Gastrocnemius medialis (tissue), 4 donors: Measurements from ENCODE around the gene ENAH. TPM values are rescaled to one million over a fixed set of nuclear protein-coding genes. Genes with fewer than 3 reads are reported as not detected.
A peak's percentile ranks its signal among the peaks of the same experiment; 100 is the strongest.

Source experiments
- ATAC-seq, 2 donors: fragments of 150-250 bp; one replicate each; pipeline ENCODE4 v1.9.1; 2016
- DNase-seq, 2 donors: peaks; one replicate each; pipeline ENCODE4 v3.0.0-alpha.2; 2019
- H3K27ac ChIP-seq, 4 donors: fragments of 200-600 bp; sonication (generic); 1 replicate in 1 of 4; 2 replicates in 3 of 4; pipeline ENCODE4 v1.5.1; 2016 to 2018; ENCODE audit warnings: mild to moderate bottlenecking in 2 of 4, moderate library complexity in 1 of 4
- H3K27me3 ChIP-seq, 3 donors: fragments of 200-600 bp; sonication (generic) in 2 of 3; 1 replicate in 1 of 3; 2 replicates in 2 of 3; pipeline versions ENCODE4 v1.5.1 to v1.6.0; 2016 to 2019; ENCODE audit warnings: mild to moderate bottlenecking in 1 of 3, moderate library complexity in 1 of 3
- H3K36me3 ChIP-seq, 2 donors: fragments of 200-600 bp; sonication (generic) in 1 of 2; one replicate each; pipeline ENCODE4 v1.5.1; 2017 to 2018
- H3K4me1 ChIP-seq, 2 donors: fragments of 200-600 bp; sonication (generic) in 1 of 2; one replicate each; pipeline ENCODE4 v1.5.1; 2016 to 2017; ENCODE audit warnings: mild to moderate bottlenecking in 2 of 2
- H3K4me3 ChIP-seq, 4 donors: fragments of 200-600 bp; sonication (generic) in 3 of 4; 1 replicate in 1 of 4; 2 replicates in 3 of 4; pipeline ENCODE4 v1.5.1; 2016 to 2019; ENCODE audit warnings: mild to moderate bottlenecking in 2 of 4
- H3K9me3 ChIP-seq, 3 donors: fragments of 200-600 bp; sonication (generic) in 2 of 3; 1 replicate in 1 of 3; 2 replicates in 2 of 3; pipeline ENCODE4 v1.5.1; 2016 to 2019
- CTCF ChIP-seq, 5 experiments: fragments of 450-650 bp in 3 of 5; fragments of 200-600 bp in 2 of 5; sonication (generic) in 2 of 5; IDR thresholded peaks in 4 of 5; conservative IDR thresholded peaks in 1 of 5; 1 replicate in 4 of 5; 2 replicates in 1 of 5; pipeline ENCODE4 v1.5.1; 2016 to 2019; ENCODE audit warnings: antibody characterized with exemption in 5 of 5, mild to moderate bottlenecking in 3 of 5, moderate library complexity in 3 of 5
- POLR2A ChIP-seq, 2 donors: fragments of 450-650 bp; IDR thresholded peaks; one replicate each; pipeline ENCODE4 v1.6.1; 2017; ENCODE audit warnings: antibody characterized with exemption in 2 of 2, mild to moderate bottlenecking in 2 of 2, moderate library complexity in 2 of 2
- in situ Hi-C, 4 donors: fragments of 200-750 bp; cut with MboI; loops; one replicate each; pipeline versions ENCODE4 v1.15.0 to v1.8.0; 2017; ENCODE audit warnings: low sequenced_read_pairs in 4 of 4
- intact Hi-C: fragments of 100-400 bp; cut with DNase I; formaldehyde crosslinking; loops from one replicate; pipeline ENCODE4 v1.15.1; 2023; ENCODE audit warnings: low total_unique reads
- total RNA-seq, 4 donors: library from RNA; depleted of rRNA; stranded (reverse); fragments of >200 nt; gene quantifications; one replicate each; pipeline versions ENCODE4 v1.1.0 to v1.2.3, GENCODE V29; 2016

The ENAH gene
- total RNA-seq, 4 donors from 2014 or later = 56.1 to 112 (median 62.2) TPM

- Histone ChIP-seq H3K36me3 (no peaks in the 10 kb centered on the region), H3K27me3 (no peaks in the 10 kb centered on the region), H3K9me3 (no peaks in the 10 kb centered on the region), H3K27ac (peak overlapping the region; percentile 74 to 79 (median 77)), H3K4me1 (peaks cover 47 to 53% of the 10 kb centered on the region in 2 donors), H3K4me3 (peak overlapping the region; percentile 1 to 34 (median 14))
- ATAC-seq (peak; percentile 78 to 90), DNase-seq (no peak)
- intact Hi-C loops = loop anchor here (2.0 kb wide), 1 partner anchor 97 kb away; no protein-coding TSS in a partner anchor
- in situ Hi-C loops = no loop called here
- TF ChIP-seq POLR2A (IDR thresholded peaks at IDR 0.05) (no peak), CTCF (IDR thresholded peaks at IDR 0.05 in 4 of 5, conservative IDR thresholded peaks at IDR 0.05 in 1 of 5) (no peak)
These were observed 49.2 kb downstream of the ENAH start for GRCh38 chr1:225603538-225604354.

- Histone ChIP-seq H3K27me3 (no peaks in the 10 kb centered on the region), H3K27ac (peak overlapping the region; percentile 74 to 79 (median 77)), H3K36me3 (no peaks in the 10 kb centered on the region), H3K9me3 (no peaks in the 10 kb centered on the region), H3K4me1 (peaks cover 42 to 55% of the 10 kb centered on the region in 2 donors), H3K4me3 (peak overlapping the region; percentile 1 to 34 (median 14))
- no peak for DNase-seq
- intact Hi-C loops = no loop called here
- TF ChIP-seq CTCF (IDR thresholded peaks at IDR 0.05 in 4 of 5, conservative IDR thresholded peaks at IDR 0.05 in 1 of 5) (no peak), POLR2A (IDR thresholded peaks at IDR 0.05) (no peak)
- in situ Hi-C loops = no loop called here
- ATAC-seq = peak in 1 of 2 donors; percentile 18
These were observed 50.2 kb downstream of the ENAH start for GRCh38 chr1:225602590-225603206.

- H3K4me1 ChIP-seq = peaks cover 37 to 53% of the 10 kb centered on the region in 2 donors
- TF ChIP-seq POLR2A (IDR thresholded peaks at IDR 0.05) = no peak
- TF ChIP-seq CTCF (IDR thresholded peaks at IDR 0.05 in 4 of 5, conservative IDR thresholded peaks at IDR 0.05 in 1 of 5) = no peak
- in situ Hi-C loops = no loop called here
These were observed 50.9 kb downstream of the ENAH start for GRCh38 chr1:225601902-225602589.

GRCh38 chr1:225598847-225599246 is 54.1 kb downstream of the ENAH start:
- Histone ChIP-seq H3K27me3 (no peaks in the 10 kb centered on the region), H3K4me3 (no peak overlapping the region), H3K9me3 (no peaks in the 10 kb centered on the region), H3K4me1 (peaks cover 50 to 69% of the 10 kb centered on the region in 2 donors), H3K27ac (peak overlapping the region in 3 of 4 donors; percentile 63 to 78 (median 68)), H3K36me3 (no peaks in the 10 kb centered on the region)
- intact Hi-C loops (no loop called here), in situ Hi-C loops (no loop called here)
- ATAC-seq (no peak), DNase-seq (no peak)
- TF ChIP-seq POLR2A (IDR thresholded peaks at IDR 0.05) = no peak
- no peak for TF ChIP-seq CTCF (IDR thresholded peaks at IDR 0.05 in 4 of 5, conservative IDR thresholded peaks at IDR 0.05 in 1 of 5)

More at GRCh38 chr1:225601902-225602589, 50.9 kb downstream of the ENAH start:
- DNase-seq = no peak
- Histone ChIP-seq H3K9me3 (no peaks in the 10 kb centered on the region), H3K27ac (peak overlapping the region; percentile 74 to 79 (median 77)), H3K27me3 (no peaks in the 10 kb centered on the region), H3K4me3 (peak overlapping the region; percentile 3 to 34 (median 18)), H3K36me3 (no peaks in the 10 kb centered on the region)
- intact Hi-C loops = no loop called here
- no peak for ATAC-seq
